ENCODE data around the gene C3orf52.

- TF ChIP-seq, protein P1, sequence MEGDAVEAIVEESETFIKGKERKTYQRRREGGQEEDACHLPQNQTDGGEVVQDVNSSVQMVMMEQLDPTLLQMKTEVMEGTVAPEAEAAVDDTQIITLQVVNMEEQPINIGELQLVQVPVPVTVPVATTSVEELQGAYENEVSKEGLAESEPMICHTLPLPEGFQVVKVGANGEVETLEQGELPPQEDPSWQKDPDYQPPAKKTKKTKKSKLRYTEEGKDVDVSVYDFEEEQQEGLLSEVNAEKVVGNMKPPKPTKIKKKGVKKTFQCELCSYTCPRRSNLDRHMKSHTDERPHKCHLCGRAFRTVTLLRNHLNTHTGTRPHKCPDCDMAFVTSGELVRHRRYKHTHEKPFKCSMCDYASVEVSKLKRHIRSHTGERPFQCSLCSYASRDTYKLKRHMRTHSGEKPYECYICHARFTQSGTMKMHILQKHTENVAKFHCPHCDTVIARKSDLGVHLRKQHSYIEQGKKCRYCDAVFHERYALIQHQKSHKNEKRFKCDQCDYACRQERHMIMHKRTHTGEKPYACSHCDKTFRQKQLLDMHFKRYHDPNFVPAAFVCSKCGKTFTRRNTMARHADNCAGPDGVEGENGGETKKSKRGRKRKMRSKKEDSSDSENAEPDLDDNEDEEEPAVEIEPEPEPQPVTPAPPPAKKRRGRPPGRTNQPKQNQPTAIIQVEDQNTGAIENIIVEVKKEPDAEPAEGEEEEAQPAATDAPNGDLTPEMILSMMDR (IDR thresholded peaks at IDR 0.05), result no peak
- no peak for TF ChIP-seq EZH2 (IDR thresholded peaks at IDR 0.05; ENCODE audit: borderline replicate concordance, insufficient read depth, low read depth, low read length, poor library complexity, severe bottlenecking)
Measured at GRCh38 chr3:112038863-112039262, 47.3 kb upstream of the C3orf52 start.

All from B cell (primary cell).